Renal pelvis (tissue), 4 donors: ENCODE measurements around the gene CALML5. TPM values are rescaled to one million over a fixed set of nuclear protein-coding genes. Genes with fewer than 3 reads are reported as not detected.

ENCODE experiments used
- DNase-seq: peaks from one replicate; pipeline ENCODE4 v3.0.0-alpha.2; 2013
- polyA plus RNA-seq, 3 donors: library from polyadenylated mRNA; unstranded; fragments of 120-200 nt; gene quantifications; one replicate each; pipeline ENCODE4 v1.2.1, GENCODE V29; 2013; ENCODE audit not compliant: insufficient read length in 3 of 3

The CALML5 gene
- polyA plus RNA-seq, 3 donors, result not detected

GRCh38 chr10:5533098-5533731 lies 33.8 kb upstream of the CALML5 start:
- DNase-seq, result no peak

GRCh38 chr10:5532618-5533097 lies 33.3 kb upstream of the CALML5 start:
- DNase-seq, result no peak

- no peak for DNase-seq
Observed at GRCh38 chr10:5532307-5532605, 32.9 kb upstream of the CALML5 start.

GRCh38 chr10:5531558-5532306 lies 32.4 kb upstream of the CALML5 start:
- no peak for DNase-seq

GRCh38 chr10:5530846-5531557 lies 31.6 kb upstream of the CALML5 start:
- no peak for DNase-seq

- DNase-seq, result no peak
Observed at GRCh38 chr10:5530412-5530806, 31.0 kb upstream of the CALML5 start.

- no peak for DNase-seq
Observed at GRCh38 chr10:5529702-5530411, 30.5 kb upstream of the CALML5 start.

- no peak for DNase-seq
Observed at GRCh38 chr10:5528989-5529701, 29.8 kb upstream of the CALML5 start.

GRCh38 chr10:5527332-5528200 lies 28.2 kb upstream of the CALML5 start:
- DNase-seq, result no peak

- DNase-seq, result no peak
Observed at GRCh38 chr10:5526691-5527331, 27.4 kb upstream of the CALML5 start.

GRCh38 chr10:5525561-5526341 lies 26.4 kb upstream of the CALML5 start:
- no peak for DNase-seq

GRCh38 chr10:5524641-5525560 lies 25.5 kb upstream of the CALML5 start, which contains the start of gene CALML3:
CALML3 (plus strand) TSS chr10:5524961; CDS start chr10:5525086, 125 bp downstream.
- DNase-seq, result no peak

- no peak for DNase-seq
Observed at GRCh38 chr10:5523796-5524574, 24.6 kb upstream of the CALML5 start.

- no peak for DNase-seq
Observed at GRCh38 chr10:5522913-5523560, 23.7 kb upstream of the CALML5 start.

- no peak for DNase-seq
Observed at GRCh38 chr10:5519054-5519453, 19.7 kb upstream of the CALML5 start.

- no peak for DNase-seq
Observed at GRCh38 chr10:5518143-5518542, 18.8 kb upstream of the CALML5 start.

- no peak for DNase-seq
Observed at GRCh38 chr10:5517546-5517945, 18.2 kb upstream of the CALML5 start.
